D721Med (cell line): ENCODE data around the gene ABHD8.
A peak's percentile ranks its signal among the peaks of the same experiment; 100 is the strongest.

Experiments used
- DNase-seq: peaks from one replicate; pipeline ENCODE4 v3.0.0; 2011; ENCODE audit warnings: low spot score; ENCODE audit not compliant: insufficient read length
- FAIRE-seq: peaks from 2 replicates; lab custom pipeline; 2011; peaks lifted over from hg19 to GRCh38; lab: Jason Lieb, UNC
- TF ChIP-seq, protein P1 (sequence below): IDR thresholded peaks from 2 replicates; pipeline ENCODE4 v1.5.1; 2012; ENCODE audit warnings: mild to moderate bottlenecking, control low read depth; ENCODE audit not compliant: insufficient read depth; ENCODE audit errors: missing control alignments

The ABHD8 gene

DNA sequence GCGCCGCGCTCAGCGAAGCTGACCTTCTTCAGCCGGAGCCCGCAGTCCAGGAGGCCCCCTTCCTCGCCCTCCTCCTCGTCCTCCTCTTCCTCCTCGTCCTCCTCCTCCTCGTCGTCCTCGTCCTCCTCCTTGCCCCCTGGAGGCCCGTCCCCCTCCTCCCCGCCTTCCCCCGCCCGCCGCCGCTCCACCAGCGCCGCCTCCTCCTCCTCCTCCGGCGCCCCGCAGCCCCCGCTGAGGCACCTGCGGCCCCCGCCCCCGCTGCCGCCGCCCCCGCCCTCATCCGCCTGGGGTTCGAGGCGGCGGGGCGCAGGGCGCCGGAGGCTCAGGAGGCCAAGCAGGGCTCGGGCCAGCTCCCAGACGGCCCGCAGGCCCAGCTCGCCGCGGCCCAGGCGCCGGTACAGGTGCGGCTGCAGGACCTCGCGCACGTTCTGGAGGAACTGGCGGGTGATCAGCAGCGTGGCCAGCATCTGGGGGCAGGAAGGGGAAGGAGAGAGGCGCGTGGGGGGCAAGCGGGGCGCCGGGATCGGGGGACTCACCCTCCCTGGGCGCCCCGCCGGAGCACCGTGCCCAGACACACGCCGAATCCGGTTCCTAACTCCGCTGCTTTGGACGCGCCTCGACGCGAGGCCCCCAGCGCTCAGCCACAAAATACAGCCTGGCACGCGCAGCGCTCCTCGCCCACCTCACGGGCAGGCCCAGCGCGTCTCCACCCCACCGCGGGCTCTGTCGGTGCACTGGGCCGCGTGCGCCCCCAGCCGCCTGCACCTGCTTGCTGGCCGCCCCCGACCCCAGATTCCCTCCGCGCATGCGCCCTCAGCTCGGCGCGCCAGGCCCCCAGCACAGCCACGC is 25.5 kb upstream of the ABHD8 start:
- DNase-seq = no peak
- no peak for FAIRE-seq
- TF ChIP-seq, protein P1, sequence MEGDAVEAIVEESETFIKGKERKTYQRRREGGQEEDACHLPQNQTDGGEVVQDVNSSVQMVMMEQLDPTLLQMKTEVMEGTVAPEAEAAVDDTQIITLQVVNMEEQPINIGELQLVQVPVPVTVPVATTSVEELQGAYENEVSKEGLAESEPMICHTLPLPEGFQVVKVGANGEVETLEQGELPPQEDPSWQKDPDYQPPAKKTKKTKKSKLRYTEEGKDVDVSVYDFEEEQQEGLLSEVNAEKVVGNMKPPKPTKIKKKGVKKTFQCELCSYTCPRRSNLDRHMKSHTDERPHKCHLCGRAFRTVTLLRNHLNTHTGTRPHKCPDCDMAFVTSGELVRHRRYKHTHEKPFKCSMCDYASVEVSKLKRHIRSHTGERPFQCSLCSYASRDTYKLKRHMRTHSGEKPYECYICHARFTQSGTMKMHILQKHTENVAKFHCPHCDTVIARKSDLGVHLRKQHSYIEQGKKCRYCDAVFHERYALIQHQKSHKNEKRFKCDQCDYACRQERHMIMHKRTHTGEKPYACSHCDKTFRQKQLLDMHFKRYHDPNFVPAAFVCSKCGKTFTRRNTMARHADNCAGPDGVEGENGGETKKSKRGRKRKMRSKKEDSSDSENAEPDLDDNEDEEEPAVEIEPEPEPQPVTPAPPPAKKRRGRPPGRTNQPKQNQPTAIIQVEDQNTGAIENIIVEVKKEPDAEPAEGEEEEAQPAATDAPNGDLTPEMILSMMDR = no peak

DNA sequence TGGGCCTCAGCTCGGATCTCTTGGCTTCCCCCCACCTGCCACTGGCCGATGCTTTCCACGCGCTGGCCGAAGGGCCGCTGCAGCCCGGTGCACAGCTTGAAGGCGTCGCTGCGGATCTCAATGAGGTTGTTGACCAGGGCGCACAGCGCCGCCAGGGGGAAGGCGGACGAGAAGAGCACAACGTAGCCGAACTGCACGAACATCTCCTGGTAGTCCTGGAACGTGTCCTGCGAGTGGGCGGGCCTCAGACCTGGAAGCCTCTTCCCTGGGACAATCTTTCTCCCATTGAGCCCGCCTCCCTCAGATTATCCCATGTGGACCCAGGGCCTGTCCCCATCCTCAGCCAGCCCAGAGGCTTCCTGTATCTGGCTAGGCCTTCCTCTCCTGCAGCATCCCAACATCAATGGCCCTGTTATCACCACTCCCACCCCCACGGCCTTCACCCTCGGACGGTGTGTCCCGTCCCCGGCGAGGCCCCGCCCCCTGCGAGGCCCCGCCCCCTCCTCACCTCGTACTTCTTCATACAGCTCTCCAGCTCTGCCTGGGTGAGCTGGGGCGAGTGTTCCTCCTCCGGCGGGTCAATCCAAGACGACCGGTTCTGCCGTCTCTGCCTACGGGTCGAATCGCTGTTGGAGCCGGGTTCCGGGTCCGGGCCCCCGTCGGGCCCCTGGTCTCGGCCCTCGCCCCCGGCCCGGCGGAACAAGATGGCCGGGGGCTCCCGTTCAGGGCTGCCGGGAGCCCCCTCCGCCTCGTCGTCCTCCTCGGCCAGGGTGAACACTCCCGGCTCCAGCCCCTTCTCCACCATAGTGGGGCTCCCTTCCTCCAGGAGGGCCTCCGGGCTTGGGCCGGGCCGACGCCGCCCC is 24.7 kb upstream of the ABHD8 start:
- DNase-seq (no peak), FAIRE-seq (no peak)
- TF ChIP-seq, protein P1 = no peak

DNA sequence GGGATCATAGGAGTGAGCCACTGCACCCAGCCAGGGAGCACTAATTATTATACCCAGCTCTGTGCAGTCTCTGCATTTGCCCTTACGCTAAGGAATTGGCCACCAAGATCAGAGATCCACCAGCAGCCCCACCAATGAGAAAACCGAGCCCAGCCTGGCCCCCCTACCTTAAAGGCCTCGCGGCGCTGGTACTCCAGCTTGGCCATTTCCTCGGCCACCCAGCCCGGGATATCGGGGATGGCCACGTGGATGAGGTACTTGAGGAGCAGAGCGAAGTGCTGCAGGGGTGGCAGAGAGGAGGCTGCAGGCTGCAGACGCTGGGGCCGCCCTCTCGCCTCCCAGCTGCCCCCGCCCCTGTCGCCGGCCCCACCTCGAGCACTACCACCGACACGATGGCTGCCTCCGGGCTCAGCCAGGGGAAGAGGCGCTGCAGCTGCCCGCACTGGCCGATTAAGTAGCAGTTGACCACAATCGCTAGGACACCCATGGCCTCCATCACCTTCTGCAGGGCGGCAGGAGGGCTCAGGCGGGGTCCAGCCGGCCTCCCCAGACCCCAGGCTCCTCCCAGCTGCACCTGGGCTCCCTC is 23.9 kb upstream of the ABHD8 start:
- DNase-seq = no peak
- TF ChIP-seq, protein P1 = no peak
- FAIRE-seq = no peak

DNA sequence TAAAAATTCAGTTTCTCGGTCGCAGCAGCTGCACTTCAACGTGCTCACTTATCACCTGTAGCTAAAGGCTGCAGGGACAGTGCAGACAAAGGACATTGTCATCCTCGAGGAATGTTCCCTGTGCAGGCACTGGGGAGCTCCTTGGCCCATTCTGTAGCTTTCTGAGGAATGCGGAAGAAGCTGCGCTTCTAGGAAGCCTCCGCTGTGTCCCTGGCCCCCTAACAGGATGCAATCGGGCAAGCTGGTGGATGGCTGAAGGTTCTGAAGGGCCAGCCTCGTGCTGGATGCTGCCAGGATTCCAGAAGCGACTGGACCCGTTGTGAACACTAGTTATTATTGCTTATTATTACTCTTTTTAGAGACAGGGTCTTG is 23.4 kb upstream of the ABHD8 start:
- TF ChIP-seq, protein P1 = no peak
- no peak for FAIRE-seq
- no peak for DNase-seq

DNA sequence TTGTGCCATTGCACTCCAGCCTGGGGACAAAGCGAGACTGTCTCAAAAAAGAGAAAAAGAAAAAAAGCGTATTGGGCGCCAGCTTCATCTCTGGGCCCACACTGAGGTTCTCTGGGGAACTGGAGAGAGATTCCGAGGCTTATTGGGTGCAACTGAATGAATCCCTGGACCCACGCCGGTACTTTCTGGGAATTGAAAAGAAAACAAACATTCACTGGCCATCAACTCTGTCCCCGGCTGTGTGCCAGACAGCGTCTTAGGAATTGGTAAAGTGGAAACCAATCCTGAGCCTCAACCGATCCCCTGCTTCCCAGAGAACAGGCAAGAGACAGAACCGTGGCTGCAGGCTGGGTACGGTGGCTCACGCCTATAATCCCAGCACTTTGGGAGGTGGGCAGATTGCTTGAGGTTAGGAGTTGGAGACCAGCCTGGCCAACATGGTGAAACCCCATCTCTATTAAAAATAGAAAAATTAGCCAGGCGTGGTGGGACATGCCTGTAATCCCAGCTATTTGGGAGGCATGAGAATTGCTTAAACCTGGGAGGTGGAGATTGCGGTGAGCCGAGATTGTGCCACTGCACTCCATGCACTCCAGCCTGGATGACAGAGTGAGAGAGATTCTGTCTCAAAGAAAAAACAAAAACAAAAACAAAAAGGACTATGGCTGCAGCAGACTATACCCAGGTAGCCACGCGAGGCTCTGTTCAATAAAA is 22.8 kb upstream of the ABHD8 start:
- FAIRE-seq (no peak), DNase-seq (peak; percentile 7)
- TF ChIP-seq, protein P1 = no peak

DNA sequence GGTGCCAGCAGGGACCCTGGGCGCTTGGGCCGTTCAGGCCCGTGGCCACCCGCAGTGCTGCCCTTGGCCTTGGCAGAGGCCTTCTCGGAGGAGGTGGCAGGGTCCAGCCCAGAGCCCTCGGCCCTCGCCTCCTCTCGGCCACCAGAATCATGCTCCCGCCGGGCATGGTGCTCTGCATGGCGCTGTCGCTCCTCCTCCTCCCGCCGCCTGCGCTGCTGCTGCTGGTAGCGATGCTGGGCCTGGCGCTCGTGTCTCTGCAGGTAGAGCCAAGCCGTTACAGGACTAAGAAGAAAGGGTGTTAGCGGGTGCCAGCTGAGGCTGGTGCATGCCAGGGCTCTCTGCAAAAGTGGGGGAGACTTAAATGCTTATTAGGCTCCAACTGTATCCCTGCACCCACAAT is 21.9 kb upstream of the ABHD8 start:
- TF ChIP-seq, protein P1 = no peak
- DNase-seq (peak; percentile 10), FAIRE-seq (no peak)
